Measurements from ENCODE around the gene PDGFRB. TPM values are rescaled to one million over a fixed set of nuclear protein-coding genes. Genes with fewer than 3 reads are reported as not detected.

The PDGFRB gene
- total and polyA plus RNA-seq, 2 of the 8 experiments (the other 6 are each of a cell fraction or from before 2014, with no cell fraction given): 4.2 to 13.7 TPM

- H2BK120ac ChIP-seq (replicated peaks; ENCODE audit: low read depth, low read length): no peak overlapping the region
- WGBS, 2 experiments (ENCODE audit: extremely low coverage in 1 of 2, insufficient coverage in 1 of 2, insufficient read length in 1 of 2, insufficient replicate concordance in 2 of 2, low coverage in 1 of 2, low lambda C conversion rate in 2 of 2, missing lambda C conversion rate in 1 of 2): 88% methylated on average over 6 of the region's 7 CpGs; no CpG with 5 or more reads in 1 of the 2 experiments
- H3K56ac ChIP-seq (replicated peaks; ENCODE audit: insufficient read length, low read depth, low read length): no peak overlapping the region
- CTCF ChIA-PET (ENCODE audit: partially characterized antibody): interaction anchor here (0.6 to 3.4 kb wide), 12 partner anchors 10 to 222 kb away, joined by 3 to 17 read pairs (median 4); partner anchors contain the start of gene CSF1R
- H2BK5ac ChIP-seq (ENCODE audit: low read depth, low read length): no peak overlapping the region
- H2BK15ac ChIP-seq (ENCODE audit: low read length): no peak overlapping the region
- H3K9ac ChIP-seq (replicated peaks in 1 of 4; ENCODE audit: extremely low read depth in 1 of 4, low read depth in 3 of 4, low read length in 3 of 4): no peak overlapping the region
- H4K5ac ChIP-seq (ENCODE audit: insufficient read length, low read depth, low read length): no peak overlapping the region
- H3K14ac ChIP-seq (ENCODE audit: insufficient read length): no peak overlapping the region
- no peak overlapping the region for H3K23ac ChIP-seq (ENCODE audit: insufficient read length)
- H3K9me3 ChIP-seq (ENCODE audit: insufficient read depth in 2 of 2, low read depth in 1 of 2, low read length in 1 of 2): no peaks in the 10 kb centered on the region
- H3K4ac ChIP-seq (replicated peaks; ENCODE audit: insufficient read length, low read depth, low read length): no peak overlapping the region
- no peak for FAIRE-seq
- H3K18ac ChIP-seq (ENCODE audit: extremely low read depth, low read length): no peak overlapping the region
- H3K79me2 ChIP-seq (ENCODE audit: control insufficient read depth in 1 of 2, insufficient read depth in 2 of 2, low read length in 2 of 2): no peaks in the 10 kb centered on the region
- H4K91ac ChIP-seq (replicated peaks; ENCODE audit: insufficient read length, low read length): no peak overlapping the region
- no peaks in the 10 kb centered on the region for H3K36me3 ChIP-seq (ENCODE audit: control insufficient read depth in 2 of 4, insufficient read depth in 4 of 4, low read length in 3 of 4)
- no peaks in the 10 kb centered on the region for H3K79me1 ChIP-seq (ENCODE audit: low read depth, low read length)
- H2BK12ac ChIP-seq (ENCODE audit: low read depth, low read length): no peak overlapping the region
- H2BK20ac ChIP-seq (ENCODE audit: low read length): no peak overlapping the region
- H3K4me2 ChIP-seq (ENCODE audit: insufficient read depth in 1 of 2, low read depth in 2 of 2, low read length in 2 of 2): no peak overlapping the region
- POLR2A ChIA-PET (ENCODE audit: partially characterized antibody): no interaction called here
- no peak overlapping the region for H3K27ac ChIP-seq (ENCODE audit: low read depth, low read length)
- peaks cover 0 to 14% (median 2%) of the 10 kb centered on the region in 4 experiments; a peak in 3 of 7 replicates for H3K4me1 ChIP-seq (replicated peaks in 1 of 4; ENCODE audit: control insufficient read depth in 3 of 4, insufficient read depth in 4 of 4, low read length in 3 of 4)
- H2AK5ac ChIP-seq (ENCODE audit: low read depth, low read length): no peak overlapping the region
- DNase-seq (ENCODE audit: low read depth in 1 of 2, low spot score in 2 of 2): no peak
- H3K27me3 ChIP-seq (replicated peaks in 1 of 4; ENCODE audit: control insufficient read depth in 3 of 4, extremely low read depth in 1 of 4, insufficient read depth in 3 of 4, low read length in 3 of 4): peaks cover 0 to 2% (median 0%) of the 10 kb centered on the region in 4 experiments; a peak in 2 of 7 replicates
- no peak overlapping the region for H4K8ac ChIP-seq (ENCODE audit: extremely low read depth, insufficient read depth, low read length)
- no peak overlapping the region for H3K4me3 ChIP-seq (ENCODE audit: extremely low read depth in 1 of 4, insufficient read depth in 2 of 4, low read depth in 3 of 4, low read length in 4 of 4)
- no peaks in the 10 kb centered on the region for H4K20me1 ChIP-seq (replicated peaks in 1 of 2; ENCODE audit: control insufficient read depth in 1 of 2, insufficient read depth in 2 of 2, low read length in 2 of 2)
- no peaks in the 10 kb centered on the region for H3K23me2 ChIP-seq (ENCODE audit: low read depth, low read length)
- H2AFZ ChIP-seq (ENCODE audit: low read length): no peak overlapping the region
- TF ChIP-seq HDAC2 (IDR thresholded peaks at IDR 0.05; ENCODE audit: borderline replicate concordance in 1 of 2, low read depth in 2 of 2, low read length in 2 of 2): no peak
- no peak for TF ChIP-seq TAF1 (IDR thresholded peaks at IDR 0.05; ENCODE audit: low read depth, low read length)
These were observed 90.9 kb downstream of the PDGFRB start for GRCh38 chr5:150064681-150065220.

Data from H1 (cell line).